ENCODE data around the gene PDLIM7. TPM values are rescaled to one million over a fixed set of nuclear protein-coding genes. Genes with fewer than 3 reads are reported as not detected.

Gene PDLIM7
- total RNA-seq, 2 donors from 2014 or later, result 196 to 241 TPM

- Mint-ChIP-seq H3K4me1 (peaks cover 8% of the 10 kb centered on the region), H3K4me3 (no peak overlapping the region), H3K9me3 (no peaks in the 10 kb centered on the region), H3K36me3 (ENCODE audit: low read depth) (no peaks in the 10 kb centered on the region), H3K27me3 (ENCODE audit: insufficient read depth) (peaks cover 76% of the 10 kb centered on the region), H3K27ac (no peak overlapping the region)
- H3K27ac ChIP-seq (ENCODE audit: low read depth, low read length), result no peak overlapping the region
- no peak overlapping the region for H3K9ac ChIP-seq (ENCODE audit: extremely low read depth, low read length, poor library complexity, severe bottlenecking)
- H3K4me3 ChIP-seq (ENCODE audit: low read length), result no peak overlapping the region
- no peak for TF ChIP-seq CTCF (conservative IDR thresholded peaks at IDR 0.05)
- H3K27me3 ChIP-seq (ENCODE audit: control insufficient read depth, insufficient read depth, low read length, poor library complexity, severe bottlenecking), result peaks cover 16% of the 10 kb centered on the region
- no peaks in the 10 kb centered on the region for H3K9me3 ChIP-seq (ENCODE audit: control insufficient read depth, low read length)
- H3K36me3 ChIP-seq (ENCODE audit: control insufficient read depth, insufficient read depth, low read length), result peaks cover 5% of the 10 kb centered on the region
- DNase-seq, result no peak
- peaks cover under 1% of the 10 kb centered on the region for H3K4me1 ChIP-seq (ENCODE audit: control insufficient read depth, insufficient read depth, low read length)
- 89 to 92% methylated on average over 14 to 18 of the region's 18 CpGs for WGBS, 2 experiments (ENCODE audit: insufficient coverage in 1 of 2, insufficient read length in 1 of 2)
These were observed 48.0 kb downstream of the PDLIM7 start for GRCh38 chr5:177449140-177450061.

- H3K27ac Mint-ChIP-seq, result no peak overlapping the region
- Histone ChIP-seq H3K4me3 (ENCODE audit: low read length) (no peak overlapping the region), H3K4me1 (ENCODE audit: control insufficient read depth, insufficient read depth, low read length) (peaks cover 3% of the 10 kb centered on the region), H3K27me3 (ENCODE audit: control insufficient read depth, insufficient read depth, low read length, poor library complexity, severe bottlenecking) (peaks cover 13% of the 10 kb centered on the region), H3K27ac (ENCODE audit: low read depth, low read length) (peak overlapping the region; percentile 91), H3K9ac (ENCODE audit: extremely low read depth, low read length, poor library complexity, severe bottlenecking) (no peak overlapping the region), H3K9me3 (ENCODE audit: control insufficient read depth, low read length) (no peaks in the 10 kb centered on the region), H3K36me3 (ENCODE audit: control insufficient read depth, insufficient read depth, low read length) (peaks cover 5% of the 10 kb centered on the region)
- H3K27me3 Mint-ChIP-seq (ENCODE audit: insufficient read depth), result peaks cover 72% of the 10 kb centered on the region
- no peaks in the 10 kb centered on the region for H3K36me3 Mint-ChIP-seq (ENCODE audit: low read depth)
- TF ChIP-seq CTCF (conservative IDR thresholded peaks at IDR 0.05), result no peak
- H3K4me1 Mint-ChIP-seq, result peaks cover 8% of the 10 kb centered on the region
- peak overlapping the region; percentile 47 for H3K4me3 Mint-ChIP-seq
- no peak for DNase-seq
- 87 to 95% methylated on average over 3 to 6 of the region's 6 CpGs for WGBS, 2 experiments (ENCODE audit: insufficient coverage in 1 of 2, insufficient read length in 1 of 2)
- no peaks in the 10 kb centered on the region for H3K9me3 Mint-ChIP-seq
These were observed 49.0 kb downstream of the PDLIM7 start for GRCh38 chr5:177448244-177448950.

- Mint-ChIP-seq H3K9me3 (no peaks in the 10 kb centered on the region), H3K36me3 (ENCODE audit: low read depth) (no peaks in the 10 kb centered on the region), H3K27me3 (ENCODE audit: insufficient read depth) (peaks cover 65% of the 10 kb centered on the region), H3K4me1 (peaks cover 8% of the 10 kb centered on the region), H3K27ac (no peak overlapping the region), H3K4me3 (peak overlapping the region; percentile 47)
- H3K9me3 ChIP-seq (ENCODE audit: control insufficient read depth, low read length), result no peaks in the 10 kb centered on the region
- H3K27ac ChIP-seq (ENCODE audit: low read depth, low read length), result peak overlapping the region; percentile 91
- H3K9ac ChIP-seq (ENCODE audit: extremely low read depth, low read length, poor library complexity, severe bottlenecking), result no peak overlapping the region
- H3K4me1 ChIP-seq (ENCODE audit: control insufficient read depth, insufficient read depth, low read length), result peaks cover 3% of the 10 kb centered on the region
- 29 to 42% methylated on average over 8 to 23 of the region's 23 CpGs for WGBS, 2 experiments (ENCODE audit: insufficient coverage in 1 of 2, insufficient read length in 1 of 2)
- peaks cover 5% of the 10 kb centered on the region for H3K36me3 ChIP-seq (ENCODE audit: control insufficient read depth, insufficient read depth, low read length)
- peaks cover 13% of the 10 kb centered on the region for H3K27me3 ChIP-seq (ENCODE audit: control insufficient read depth, insufficient read depth, low read length, poor library complexity, severe bottlenecking)
- DNase-seq, result peak; percentile 92
- TF ChIP-seq CTCF (conservative IDR thresholded peaks at IDR 0.05), result no peak
- peak overlapping the region; percentile 67 for H3K4me3 ChIP-seq (ENCODE audit: low read length)
These were observed 49.7 kb downstream of the PDLIM7 start for GRCh38 chr5:177447611-177448243.

Data from endodermal cell (in vitro differentiated cells).